Endothelial cell of umbilical vein (primary cell): ENCODE data around the gene HOXA4. TPM values are rescaled to one million over a fixed set of nuclear protein-coding genes. Genes with fewer than 3 reads are reported as not detected.

Experiments used
- BruUV-seq: library from RNA; stranded (reverse); fragments of 400-500 nt; replicated peaks from 2 replicates; lab custom pipeline; 2021; lab: Mats Ljungman, UMichigan
- CTCF ChIA-PET: fragments of 300-600, 350-600 bp; sonication (Branson Sonifier 250); formaldehyde crosslinking; loops from one replicate; lab custom pipeline; 2021; ENCODE audit warnings: antibody characterized with exemption, inconsistent platforms; lab: Charles Lee
- POLR2A ChIA-PET: fragments of 300-600, 350-600 bp; sonication (Branson Sonifier 250); formaldehyde crosslinking; loops from one replicate; lab custom pipeline; 2021; ENCODE audit warnings: antibody characterized with exemption, inconsistent platforms; lab: Charles Lee
- DNase-seq: peaks from one replicate; pipeline ENCODE4 v3.0.0-alpha.2; 2011; ENCODE audit warnings: low read depth, low spot score
- FAIRE-seq: peaks from 2 replicates; lab custom pipeline; 2011; peaks lifted over from hg19 to GRCh38; lab: Jason Lieb, UNC
- H2AFZ ChIP-seq: 2 replicates; pipeline ENCODE4 v1.6.0; 2012; ENCODE audit warnings: low read depth, low read length, control low read depth, inconsistent platforms
- H3K27ac ChIP-seq: 2 replicates; pipeline ENCODE4 v1.5.1; 2011; ENCODE audit warnings: low read depth, mild to moderate bottlenecking, control low read depth, low read length, moderate library complexity; ENCODE audit not compliant: insufficient read depth
- H3K27me3 ChIP-seq, 2 experiments: 2 replicates each; pipeline versions ENCODE4 v1.6.0 to v1.6.1; 2011; ENCODE audit warnings: low read length in 2 of 2, mixed read lengths in 1 of 2; ENCODE audit not compliant: control insufficient read depth in 2 of 2, insufficient read depth in 2 of 2
- H3K36me3 ChIP-seq, 2 experiments: 2 replicates in 1 of 2; 3 replicates in 1 of 2; pipeline ENCODE4 v1.5.1; 2011; ENCODE audit warnings: low read length in 2 of 2, mild to moderate bottlenecking in 1 of 2, moderate library complexity in 1 of 2; ENCODE audit not compliant: control insufficient read depth in 2 of 2, insufficient read depth in 2 of 2; ENCODE audit errors: extremely low read depth in 1 of 2
- H3K4me1 ChIP-seq: 3 replicates; pipeline ENCODE4 v1.5.1; 2011; ENCODE audit warnings: mild to moderate bottlenecking, low read length; ENCODE audit not compliant: control insufficient read depth, insufficient read depth; ENCODE audit errors: extremely low read depth
- H3K4me2 ChIP-seq: 2 replicates; pipeline ENCODE4 v1.6.1; 2011; ENCODE audit warnings: low read length, control low read depth, mixed read lengths; ENCODE audit not compliant: insufficient read depth
- H3K4me3 ChIP-seq, 3 experiments: fragments of 200-600 bp in 1 of 3; sonication (generic), shearing (Covaris generic) in 1 of 3; replicated peaks in 1 of 3; 2 replicates each; pipeline ENCODE4 v1.5.1; 2011 to 2016; ENCODE audit warnings: control low read depth in 3 of 3, low read length in 3 of 3, mild to moderate bottlenecking in 2 of 3, inconsistent platforms in 1 of 3, low read depth in 1 of 3, moderate library complexity in 1 of 3; ENCODE audit not compliant: insufficient read depth in 1 of 3
- H3K79me2 ChIP-seq: 2 replicates; pipeline ENCODE4 v1.6.0; 2012; ENCODE audit warnings: low read length, inconsistent platforms; ENCODE audit not compliant: control insufficient read depth, insufficient read depth
- H3K9ac ChIP-seq: replicated peaks from 2 replicates; pipeline ENCODE3; 2011; ENCODE audit warnings: low read length, control low read depth; ENCODE audit not compliant: insufficient read depth; ENCODE audit errors: extremely low read depth
- H3K9me1 ChIP-seq: replicated peaks from 3 replicates; pipeline ENCODE4 v1.6.0; 2011; ENCODE audit warnings: mild to moderate bottlenecking, low read length; ENCODE audit not compliant: control insufficient read depth, insufficient read depth; ENCODE audit errors: extremely low read depth
- H3K9me3 ChIP-seq: replicated peaks from 2 replicates; pipeline ENCODE4 v1.5.1; 2012; ENCODE audit warnings: low read length, inconsistent platforms; ENCODE audit not compliant: control insufficient read depth, insufficient read depth
- H4K20me1 ChIP-seq: replicated peaks from 2 replicates; pipeline ENCODE3; 2011; ENCODE audit warnings: mild to moderate bottlenecking, low read length; ENCODE audit not compliant: control insufficient read depth, insufficient read depth; ENCODE audit errors: extremely low read depth
- FOS ChIP-seq: IDR thresholded peaks from 2 replicates; pipeline ENCODE4 v1.6.1; 2011; ENCODE audit warnings: mild to moderate bottlenecking, low read length, moderate library complexity, borderline replicate concordance; ENCODE audit not compliant: insufficient read depth
- GATA2 ChIP-seq: IDR thresholded peaks from 2 replicates; pipeline ENCODE4 v1.7.0; 2011; ENCODE audit warnings: low read depth, mild to moderate bottlenecking, moderate library complexity, mixed read lengths, low read length; ENCODE audit not compliant: insufficient read length, insufficient read depth
- JUN ChIP-seq: IDR thresholded peaks from 2 replicates; pipeline ENCODE4 v1.6.1; 2011; ENCODE audit warnings: borderline replicate concordance, low read depth; ENCODE audit not compliant: insufficient read length, insufficient read depth
- MYC ChIP-seq: IDR thresholded peaks from one replicate; pipeline ENCODE4 v1.6.1; 2011; ENCODE audit warnings: mild to moderate bottlenecking, low read depth, low read length
- POLR2A ChIP-seq: IDR thresholded peaks from 2 replicates; pipeline ENCODE4 v1.6.1; 2012; ENCODE audit warnings: low read depth, mild to moderate bottlenecking, control low read depth, low read length
- POLR2AphosphoS5 ChIP-seq: IDR thresholded peaks from 2 replicates; pipeline ENCODE4 v1.6.1; 2012; ENCODE audit warnings: low read depth, mild to moderate bottlenecking, control low read depth, low read length, moderate library complexity; ENCODE audit not compliant: insufficient read depth
- dilution Hi-C: fragments of 300-500 bp; cut with MboI; formaldehyde crosslinking; loops from one replicate; pipeline ENCODE4 v1.15.0; 2019; ENCODE audit warnings: low sequenced_read_pairs; ENCODE audit not compliant: extremely low pct_ligation_motif_present
- intact Hi-C: fragments of 100-400 bp; cut with micrococcal nuclease; formaldehyde crosslinking; loops from one replicate; pipeline ENCODE4 v1.10.0; 2022
- polyA plus RNA-seq, 4 experiments: library from polyadenylated mRNA; depleted of rRNA in 3 of 4; stranded (reverse) in 3 of 4; unstranded in 1 of 4; fragments of >200 nt; gene quantifications; 2 replicates each; pipeline versions ENCODE4 v1.2.1 to v1.2.3, GENCODE V29; 2011 to 2012; ENCODE audit warnings: missing spikeins in 1 of 4
- total RNA-seq: library from RNA; stranded (reverse); gene quantifications from 2 replicates; pipeline ENCODE4 v1.2.3, GENCODE V29; 2021
- TF ChIP-seq, protein P1 (sequence below): IDR thresholded peaks from 2 replicates; pipeline ENCODE4 v1.6.1; 2011; ENCODE audit not compliant: insufficient read depth, insufficient read length
- TF ChIP-seq, protein P2 (sequence below), 2 donors: IDR thresholded peaks; 1 replicate in 1 of 2; 2 replicates in 1 of 2; pipeline ENCODE4 v1.5.1; 2011; ENCODE audit warnings: low read length in 2 of 2, mild to moderate bottlenecking in 2 of 2, moderate library complexity in 2 of 2, control low read depth in 1 of 2, inconsistent platforms in 1 of 2, low read depth in 1 of 2; ENCODE audit not compliant: insufficient read depth in 1 of 2; ENCODE audit errors: extremely low read depth in 1 of 2

The HOXA4 gene
- total and polyA plus RNA-seq, 2 donors (not counting 3 experiments of a cell fraction or from before 2014, with no cell fraction given): 4.9 to 8.1 TPM

DNA sequence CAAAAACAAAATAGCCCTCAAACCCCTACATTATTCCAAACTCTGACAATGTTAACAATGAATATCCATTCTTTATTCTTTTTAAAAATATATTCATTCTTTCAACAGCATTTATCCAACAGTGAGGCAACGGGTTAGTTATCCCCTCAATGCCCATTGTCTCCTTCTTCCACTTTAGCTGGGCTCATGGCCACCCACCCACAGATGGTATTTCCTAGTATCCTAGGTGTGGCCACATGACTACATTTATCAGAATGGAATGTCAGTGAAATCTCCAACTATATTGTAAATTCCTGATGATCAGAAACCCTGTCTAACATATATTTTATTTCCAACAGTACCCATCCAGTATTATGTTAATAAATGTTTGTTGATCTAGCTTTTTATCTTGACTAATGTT lies 48.4 kb downstream of the HOXA4 start:
- Histone ChIP-seq H3K9me3 (no peaks in the 10 kb centered on the region), H4K20me1 (no peaks in the 10 kb centered on the region), H3K27ac (no peak overlapping the region), H3K79me2 (no peaks in the 10 kb centered on the region), H2AFZ (no peak overlapping the region), H3K9ac (no peak overlapping the region), H3K4me2 (no peak overlapping the region), H3K4me1 (no peaks in the 10 kb centered on the region), H3K27me3 (no peaks in the 10 kb centered on the region), H3K36me3 (no peaks in the 10 kb centered on the region), H3K9me1 (no peaks in the 10 kb centered on the region), H3K4me3 (no peak overlapping the region)
- dilution Hi-C loops (no loop called here), intact Hi-C loops (no loop called here)
- TF ChIP-seq GATA2 (no peak), POLR2AphosphoS5 (no peak), MYC (no peak), JUN (no peak), FOS (no peak), POLR2A (no peak)
- TF ChIP-seq, protein P1, sequence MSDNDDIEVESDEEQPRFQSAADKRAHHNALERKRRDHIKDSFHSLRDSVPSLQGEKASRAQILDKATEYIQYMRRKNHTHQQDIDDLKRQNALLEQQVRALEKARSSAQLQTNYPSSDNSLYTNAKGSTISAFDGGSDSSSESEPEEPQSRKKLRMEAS: no peak
- TF ChIP-seq, protein P2, sequence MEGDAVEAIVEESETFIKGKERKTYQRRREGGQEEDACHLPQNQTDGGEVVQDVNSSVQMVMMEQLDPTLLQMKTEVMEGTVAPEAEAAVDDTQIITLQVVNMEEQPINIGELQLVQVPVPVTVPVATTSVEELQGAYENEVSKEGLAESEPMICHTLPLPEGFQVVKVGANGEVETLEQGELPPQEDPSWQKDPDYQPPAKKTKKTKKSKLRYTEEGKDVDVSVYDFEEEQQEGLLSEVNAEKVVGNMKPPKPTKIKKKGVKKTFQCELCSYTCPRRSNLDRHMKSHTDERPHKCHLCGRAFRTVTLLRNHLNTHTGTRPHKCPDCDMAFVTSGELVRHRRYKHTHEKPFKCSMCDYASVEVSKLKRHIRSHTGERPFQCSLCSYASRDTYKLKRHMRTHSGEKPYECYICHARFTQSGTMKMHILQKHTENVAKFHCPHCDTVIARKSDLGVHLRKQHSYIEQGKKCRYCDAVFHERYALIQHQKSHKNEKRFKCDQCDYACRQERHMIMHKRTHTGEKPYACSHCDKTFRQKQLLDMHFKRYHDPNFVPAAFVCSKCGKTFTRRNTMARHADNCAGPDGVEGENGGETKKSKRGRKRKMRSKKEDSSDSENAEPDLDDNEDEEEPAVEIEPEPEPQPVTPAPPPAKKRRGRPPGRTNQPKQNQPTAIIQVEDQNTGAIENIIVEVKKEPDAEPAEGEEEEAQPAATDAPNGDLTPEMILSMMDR (IDR thresholded peaks at IDR 0.05; ENCODE audit: extremely low read depth in 1 of 2, insufficient read depth in 1 of 2, low read depth in 1 of 2, low read length in 2 of 2): no peak
- CTCF ChIA-PET: interaction anchor here (1.4 to 1.7 kb wide), 2 partner anchors 9 to 16 kb away, joined by 4 to 5 read pairs; no protein-coding TSS in a partner anchor
- DNase-seq (no peak), FAIRE-seq (no peak)
- no TSS peak for BruUV-seq
- POLR2A ChIA-PET: no interaction called here
